Smooth muscle cell of the umbilical artery (primary cell): ENCODE measurements around the gene RHOV. TPM values are rescaled to one million over a fixed set of nuclear protein-coding genes. Genes with fewer than 3 reads are reported as not detected.

ENCODE experiments used
- total RNA-seq: library from RNA; depleted of rRNA; stranded (reverse); fragments of >200 nt; gene quantifications from 2 replicates; pipeline ENCODE4 v1.2.3, GENCODE V29; 2014

RHOV gene
- total RNA-seq: under 0.01 TPM in 1 of 2 replicates, not detected in the other

GRCh38 chr15:40873694-40874561 lies at the start of gene RHOV:
Gene RHOV (minus strand): TSS chr15:40874234. CDS start chr15:40874139, 95 bp downstream.

GRCh38 chr15:40893733-40894680 lies 20.0 kb upstream of the RHOV start, which contains the start of gene VPS18:
Gene VPS18 (plus strand): TSS chr15:40894450. CDS start chr15:40894769, 319 bp downstream.

GRCh38 chr15:40843885-40844695 lies 29.9 kb downstream of the RHOV start, which contains the start of gene SPINT1:
Gene SPINT1 (plus strand): TSS chr15:40844048. CDS start chr15:40844555, 507 bp downstream.

GRCh38 chr15:40828447-40829036 lies 45.5 kb downstream of the RHOV start, which contains the start of gene PPP1R14D:
Gene PPP1R14D (minus strand): TSS chr15:40828708. CDS start chr15:40828641, 67 bp downstream.

Other genes starting within 250 kb of the RHOV start
- gene RAD51, start 179.1 kb downstream of the RHOV start, total RNA-seq: 0.30 and 4.8 TPM in 2 replicates
- gene RMDN3, start 119.0 kb downstream of the RHOV start, total RNA-seq: 25.7 and 26.4 TPM in 2 replicates
- gene GCHFR, start 110.2 kb downstream of the RHOV start, total RNA-seq: 0.60 and 2.4 TPM in 2 replicates
- under 0.01 and 0.05 TPM in 2 replicates for gene C15orf62, start 104.3 kb downstream of the RHOV start, total RNA-seq
- 15.1 and 19.3 TPM in 2 replicates for gene ZFYVE19, start 67.1 kb downstream of the RHOV start, total RNA-seq
- 7.7 and 27.2 TPM in 2 replicates for gene DNAJC17, start 66.8 kb downstream of the RHOV start, total RNA-seq
- gene PPP1R14D, start 45.5 kb downstream of the RHOV start, total RNA-seq: not detected in 2 replicates
- gene SPINT1, start 30.2 kb downstream of the RHOV start, total RNA-seq: 0.30 and 0.78 TPM in 2 replicates
- gene VPS18, start 20.2 kb upstream of the RHOV start, total RNA-seq: 49.3 and 53.2 TPM in 2 replicates
- gene DLL4, start 55.1 kb upstream of the RHOV start, total RNA-seq: 0.14 and 0.30 TPM in 2 replicates
- gene CHAC1, start 79.2 kb upstream of the RHOV start, total RNA-seq: 9.5 and 41.9 TPM in 2 replicates
- 17.5 and 32.9 TPM in 2 replicates for gene INO80, start 242.0 kb upstream of the RHOV start, total RNA-seq